Esophagus muscularis mucosa (tissue), 4 donors: ENCODE data around the gene CSGALNACT2.

Source experiments
- CTCF ChIP-seq, 3 experiments: fragments of 200-600 bp in 2 of 3; fragments of 450-650 bp in 1 of 3; sonication (generic) in 2 of 3; IDR thresholded peaks; one replicate each; pipeline ENCODE4 v1.5.1; 2017 to 2019; ENCODE audit warnings: antibody characterized with exemption in 3 of 3, mild to moderate bottlenecking in 2 of 3, moderate library complexity in 1 of 3
- EP300 ChIP-seq: sonication (generic); formaldehyde crosslinking; IDR thresholded peaks from one replicate; pipeline ENCODE4 v1.6.1; 2017; ENCODE audit warnings: antibody characterized with exemption
- POLR2A ChIP-seq: fragments of 450-650 bp; IDR thresholded peaks from one replicate; pipeline ENCODE4 v1.6.1; 2017; ENCODE audit warnings: antibody characterized with exemption, moderate library complexity, mild to moderate bottlenecking, low read depth
- POLR2AphosphoS5 ChIP-seq, 2 donors: sonication (generic); formaldehyde crosslinking; IDR thresholded peaks; one replicate each; pipeline ENCODE4 v1.6.1; 2017; ENCODE audit warnings: antibody characterized with exemption in 2 of 2

GRCh38 chr10:43227911-43228782, 89.9 kb downstream of the CSGALNACT2 start:
- no peak for TF ChIP-seq CTCF (IDR thresholded peaks at IDR 0.05)
- no peak for TF ChIP-seq POLR2AphosphoS5 (IDR thresholded peaks at IDR 0.05)
- no peak for TF ChIP-seq EP300
- no peak for TF ChIP-seq POLR2A
